PC-9 (cell line): ENCODE measurements around the gene METRN. TPM values are rescaled to one million over a fixed set of nuclear protein-coding genes. Genes with fewer than 3 reads are reported as not detected.

ENCODE experiments used
- BruUV-seq: library from RNA; stranded (reverse); fragments of 400-500 nt; replicated peaks from 2 replicates; lab custom pipeline; 2021; lab: Mats Ljungman, UMichigan
- CTCF ChIA-PET: fragments of 300-600 bp; sonication (Branson Sonifier 250); formaldehyde crosslinking; loops from one replicate; lab custom pipeline; 2022; ENCODE audit warnings: antibody characterized with exemption; lab: Charles Lee
- POLR2A ChIA-PET: fragments of 300-600 bp; sonication (Branson Sonifier 250); formaldehyde crosslinking; loops from one replicate; lab custom pipeline; 2022; ENCODE audit warnings: antibody characterized with exemption; ENCODE audit not compliant: unreplicated experiment; lab: Charles Lee
- DNase-seq, 2 experiments: peaks; one replicate each; pipeline versions ENCODE4 v3.0.0 to v3.0.0-alpha.2; 2015 to 2022; ENCODE audit warnings: mixed read lengths in 1 of 2
- H2AFZ ChIP-seq: fragments of 200-600 bp; sonication (generic); 2 replicates; pipeline ENCODE4 v1.8.1; 2017; ENCODE audit warnings: antibody characterized with exemption
- H3F3A ChIP-seq: fragments of 200-600 bp; sonication (generic); 2 replicates; pipeline ENCODE4 v1.8.1; 2017; ENCODE audit warnings: antibody characterized with exemption, mild to moderate bottlenecking, low read depth; ENCODE audit not compliant: insufficient read depth
- H3K27ac ChIP-seq: fragments of 200-600 bp; sonication (generic); 2 replicates; pipeline ENCODE4 v1.6.1; 2016; ENCODE audit warnings: mixed run types
- H3K27me3 ChIP-seq: fragments of 200-600 bp; sonication (generic); 2 replicates; pipeline ENCODE4 v1.6.1; 2016; ENCODE audit warnings: low read depth, mixed run types; ENCODE audit not compliant: insufficient read depth
- H3K36me3 ChIP-seq: fragments of 200-600 bp; sonication (generic); 2 replicates; pipeline ENCODE4 v1.6.1; 2016; ENCODE audit warnings: low read depth, mixed run types
- H3K4me1 ChIP-seq: fragments of 200-600 bp; sonication (generic); replicated peaks from 2 replicates; pipeline ENCODE4 v1.6.1; 2016; ENCODE audit warnings: mixed run types; ENCODE audit not compliant: insufficient read depth
- H3K4me2 ChIP-seq: fragments of 200-600 bp; sonication (generic); 2 replicates; pipeline ENCODE4 v1.6.1; 2017; ENCODE audit warnings: mixed run types
- H3K4me3 ChIP-seq: fragments of 200-600 bp; sonication (generic); 2 replicates; pipeline ENCODE4 v1.6.1; 2016; ENCODE audit warnings: mixed run types
- H3K79me2 ChIP-seq: fragments of 200-600 bp; sonication (generic); 2 replicates; pipeline ENCODE4 v1.6.1; 2017; ENCODE audit warnings: low read depth, mixed run types
- H3K9me2 ChIP-seq: fragments of 200-600 bp; sonication (generic); 2 replicates; pipeline ENCODE4 v1.8.1; 2017; ENCODE audit warnings: mild to moderate bottlenecking; ENCODE audit not compliant: insufficient read depth
- H3K9me3 ChIP-seq: fragments of 200-600 bp; sonication (generic); 2 replicates; pipeline ENCODE4 v1.8.1; 2016; ENCODE audit warnings: low read depth; ENCODE audit not compliant: insufficient read depth
- H4K20me1 ChIP-seq: fragments of 200-600 bp; sonication (generic); 2 replicates; pipeline ENCODE4 v1.8.1; 2017; ENCODE audit not compliant: insufficient read depth
- CTCF ChIP-seq: fragments of 200-600 bp; sonication (generic); conservative IDR thresholded peaks from 2 replicates; pipeline ENCODE4 v1.6.1; 2017; ENCODE audit warnings: mixed run types, antibody characterized with exemption, mild to moderate bottlenecking, moderate library complexity
- EZH2 ChIP-seq: fragments of 200-600 bp; sonication (generic); IDR thresholded peaks from 2 replicates; pipeline ENCODE4 v1.8.0; 2017; ENCODE audit warnings: antibody characterized with exemption, low read depth
- intact Hi-C: fragments of 100-400 bp; cut with micrococcal nuclease; formaldehyde crosslinking; loops from one replicate; pipeline ENCODE4 v1.10.0; 2022; ENCODE audit not compliant: unreplicated experiment
- total RNA-seq: library from RNA; stranded (reverse); gene quantifications from 2 replicates; pipeline ENCODE4 v1.2.3, GENCODE V29; 2021

The METRN gene
- total RNA-seq, 1 experiment from 2014 or later = 77.5 TPM

GRCh38 chr16:671353-672131 lies 43.4 kb upstream of the METRN start:
- Histone ChIP-seq H3K36me3 (no peaks in the 10 kb centered on the region), H4K20me1 (no peaks in the 10 kb centered on the region; the same call in 1 of the 2 replicates), H3K27ac (no peak overlapping the region), H3K4me1 (peaks cover 9% of the 10 kb centered on the region; the same call in 1 of the 2 replicates), H3K4me3 (no peak overlapping the region), H3K9me3 (no peaks in the 10 kb centered on the region), H3K79me2 (peaks cover 21% of the 10 kb centered on the region), H3F3A (peaks cover 16% of the 10 kb centered on the region; the same call in 1 of the 2 replicates), H3K27me3 (no peaks in the 10 kb centered on the region), H3K4me2 (no peak overlapping the region), H2AFZ (no peak overlapping the region), H3K9me2 (no peaks in the 10 kb centered on the region)
- TF ChIP-seq EZH2 (no peak), CTCF (no peak)
- intact Hi-C loops = no loop called here
- no TSS peak for BruUV-seq
- no peak for DNase-seq
- POLR2A ChIA-PET = interaction anchor here (0.6 kb wide), 1 partner anchor 37 kb away, joined by 4 read pairs; no protein-coding TSS in a partner anchor
- CTCF ChIA-PET = interaction anchor here (0.6 kb wide), 1 partner anchor 334 kb away, joined by 6 read pairs; no protein-coding TSS in a partner anchor

- no peak overlapping the region for H3K27ac ChIP-seq
- no peaks in the 10 kb centered on the region for H3K9me2 ChIP-seq
- peaks cover 21% of the 10 kb centered on the region for H3K79me2 ChIP-seq
- peaks cover 9% of the 10 kb centered on the region; the same call in 1 of the 2 replicates for H3K4me1 ChIP-seq
- no peak for TF ChIP-seq EZH2
- TF ChIP-seq CTCF = no peak
- no peaks in the 10 kb centered on the region for H3K36me3 ChIP-seq
- H3K27me3 ChIP-seq = no peaks in the 10 kb centered on the region
- no peaks in the 10 kb centered on the region; the same call in 1 of the 2 replicates for H4K20me1 ChIP-seq
- H3F3A ChIP-seq = peaks cover 9% of the 10 kb centered on the region; the same call in 1 of the 2 replicates
- H3K4me3 ChIP-seq = no peak overlapping the region
- ChIA-PET POLR2A (interaction anchor here (0.5 kb wide), 1 partner anchor 633 kb away, joined by 4 read pairs; no protein-coding TSS in a partner anchor), CTCF (no interaction called here)
- no peak overlapping the region for H3K4me2 ChIP-seq
- no peaks in the 10 kb centered on the region for H3K9me3 ChIP-seq
- H2AFZ ChIP-seq = no peak overlapping the region
- no TSS peak for BruUV-seq
- no peak for DNase-seq
- intact Hi-C loops = no loop called here
Observed at GRCh38 chr16:672371-672770, 42.5 kb upstream of the METRN start.

- CTCF ChIA-PET = no interaction called here
- no peaks in the 10 kb centered on the region for H3K27me3 ChIP-seq
- no TSS peak for BruUV-seq
Observed at GRCh38 chr16:672851-673250, 42.1 kb upstream of the METRN start.

More at GRCh38 chr16:672851-673250, 42.1 kb upstream of the METRN start:
- Histone ChIP-seq H3K4me3 (no peak overlapping the region), H3F3A (peaks cover 6% of the 10 kb centered on the region; the same call in 1 of the 2 replicates), H3K4me2 (no peak overlapping the region), H3K79me2 (peaks cover 21% of the 10 kb centered on the region), H3K4me1 (peaks cover 5% of the 10 kb centered on the region; the same call in 1 of the 2 replicates), H3K36me3 (no peaks in the 10 kb centered on the region), H3K9me3 (no peaks in the 10 kb centered on the region), H4K20me1 (no peaks in the 10 kb centered on the region; the same call in 1 of the 2 replicates), H3K27ac (no peak overlapping the region), H3K9me2 (no peaks in the 10 kb centered on the region), H2AFZ (no peak overlapping the region)
- intact Hi-C loops = no loop called here
- no peak for DNase-seq
- POLR2A ChIA-PET = no interaction called here
- TF ChIP-seq CTCF = no peak
- TF ChIP-seq EZH2 = no peak
